ENCODE data around the gene APOL1. TPM values are rescaled to one million over a fixed set of nuclear protein-coding genes. Genes with fewer than 3 reads are reported as not detected.

APOL1 gene
- total and polyA plus RNA-seq, 10 of the 15 experiments (the other 5 are each of a cell fraction or from before 2014, with no cell fraction given): 9.0 to 42.0 (median 17.6) TPM

DNA sequence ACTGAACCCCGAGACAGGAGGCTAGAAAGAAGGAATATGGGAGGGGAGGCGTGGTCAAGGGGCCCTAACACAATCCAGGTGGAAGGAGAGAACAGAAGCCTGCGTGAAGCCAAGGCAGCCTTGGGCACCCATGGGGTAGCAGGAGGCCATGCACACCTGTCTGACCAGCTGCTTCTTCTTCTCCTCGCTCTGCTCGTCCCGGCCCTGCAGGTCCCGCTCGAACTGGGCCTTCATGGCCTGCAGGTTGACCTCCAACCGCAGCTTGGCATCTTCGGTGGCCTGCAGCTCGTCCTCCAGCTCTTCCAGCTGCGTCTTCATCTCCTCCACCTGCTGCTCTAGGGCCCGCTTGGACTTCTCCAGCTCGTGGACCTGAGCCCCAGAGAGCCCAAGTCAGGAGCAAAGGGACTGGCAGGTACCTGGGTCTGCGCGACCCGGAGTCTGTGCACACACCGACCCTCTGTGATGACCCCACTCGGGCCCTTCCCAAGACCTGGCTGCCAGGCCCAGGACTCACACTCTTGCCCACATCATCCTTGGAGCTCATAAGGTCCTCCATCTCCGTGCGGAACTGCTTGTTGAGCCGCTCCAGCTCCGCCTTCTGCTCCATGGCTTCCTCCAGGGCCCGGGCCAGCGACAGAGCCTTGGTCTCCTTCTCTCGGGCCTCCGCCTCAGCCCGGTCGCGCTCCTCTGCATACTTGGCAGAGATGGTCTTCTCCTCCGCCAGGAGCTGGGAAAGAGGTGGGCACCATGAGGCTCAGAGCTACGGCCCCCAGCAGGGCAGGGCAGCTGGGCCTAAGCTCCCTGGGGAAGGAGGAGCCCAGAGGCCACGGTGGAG lies 35.9 kb downstream of the APOL1 start (continued):
- TF ChIP-seq, protein P1, sequence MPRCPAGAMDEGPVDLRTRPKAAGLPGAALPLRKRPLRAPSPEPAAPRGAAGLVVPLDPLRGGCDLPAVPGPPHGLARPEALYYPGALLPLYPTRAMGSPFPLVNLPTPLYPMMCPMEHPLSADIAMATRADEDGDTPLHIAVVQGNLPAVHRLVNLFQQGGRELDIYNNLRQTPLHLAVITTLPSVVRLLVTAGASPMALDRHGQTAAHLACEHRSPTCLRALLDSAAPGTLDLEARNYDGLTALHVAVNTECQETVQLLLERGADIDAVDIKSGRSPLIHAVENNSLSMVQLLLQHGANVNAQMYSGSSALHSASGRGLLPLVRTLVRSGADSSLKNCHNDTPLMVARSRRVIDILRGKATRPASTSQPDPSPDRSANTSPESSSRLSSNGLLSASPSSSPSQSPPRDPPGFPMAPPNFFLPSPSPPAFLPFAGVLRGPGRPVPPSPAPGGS (IDR thresholded peaks at IDR 0.05; ENCODE audit: borderline replicate concordance, insufficient read depth, low read depth, low read length, poor library complexity, severe bottlenecking): no peak
- no peak for TF ChIP-seq MTA3 (IDR thresholded peaks at IDR 0.05; ENCODE audit: borderline replicate concordance, low read length)
- TF ChIP-seq, protein P2, sequence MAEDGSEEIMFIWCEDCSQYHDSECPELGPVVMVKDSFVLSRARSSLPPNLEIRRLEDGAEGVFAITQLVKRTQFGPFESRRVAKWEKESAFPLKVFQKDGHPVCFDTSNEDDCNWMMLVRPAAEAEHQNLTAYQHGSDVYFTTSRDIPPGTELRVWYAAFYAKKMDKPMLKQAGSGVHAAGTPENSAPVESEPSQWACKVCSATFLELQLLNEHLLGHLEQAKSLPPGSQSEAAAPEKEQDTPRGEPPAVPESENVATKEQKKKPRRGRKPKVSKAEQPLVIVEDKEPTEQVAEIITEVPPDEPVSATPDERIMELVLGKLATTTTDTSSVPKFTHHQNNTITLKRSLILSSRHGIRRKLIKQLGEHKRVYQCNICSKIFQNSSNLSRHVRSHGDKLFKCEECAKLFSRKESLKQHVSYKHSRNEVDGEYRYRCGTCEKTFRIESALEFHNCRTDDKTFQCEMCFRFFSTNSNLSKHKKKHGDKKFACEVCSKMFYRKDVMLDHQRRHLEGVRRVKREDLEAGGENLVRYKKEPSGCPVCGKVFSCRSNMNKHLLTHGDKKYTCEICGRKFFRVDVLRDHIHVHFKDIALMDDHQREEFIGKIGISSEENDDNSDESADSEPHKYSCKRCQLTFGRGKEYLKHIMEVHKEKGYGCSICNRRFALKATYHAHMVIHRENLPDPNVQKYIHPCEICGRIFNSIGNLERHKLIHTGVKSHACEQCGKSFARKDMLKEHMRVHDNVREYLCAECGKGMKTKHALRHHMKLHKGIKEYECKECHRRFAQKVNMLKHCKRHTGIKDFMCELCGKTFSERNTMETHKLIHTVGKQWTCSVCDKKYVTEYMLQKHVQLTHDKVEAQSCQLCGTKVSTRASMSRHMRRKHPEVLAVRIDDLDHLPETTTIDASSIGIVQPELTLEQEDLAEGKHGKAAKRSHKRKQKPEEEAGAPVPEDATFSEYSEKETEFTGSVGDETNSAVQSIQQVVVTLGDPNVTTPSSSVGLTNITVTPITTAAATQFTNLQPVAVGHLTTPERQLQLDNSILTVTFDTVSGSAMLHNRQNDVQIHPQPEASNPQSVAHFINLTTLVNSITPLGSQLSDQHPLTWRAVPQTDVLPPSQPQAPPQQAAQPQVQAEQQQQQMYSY (CRISPR knock-in tag; IDR thresholded peaks at IDR 0.05): no peak
- TF ChIP-seq POU2F2 (IDR thresholded peaks at IDR 0.05; ENCODE audit: borderline replicate concordance, low read depth, low read length): no peak
- no peak for TF ChIP-seq LARP7 (IDR thresholded peaks at IDR 0.05)
- no peak for TF ChIP-seq RB1 (IDR thresholded peaks at IDR 0.05; ENCODE audit: borderline replicate concordance)
- no peak for TF ChIP-seq SKIL (IDR thresholded peaks at IDR 0.05; ENCODE audit: low read depth, poor library complexity, severe bottlenecking)
- TF ChIP-seq, protein P3, sequence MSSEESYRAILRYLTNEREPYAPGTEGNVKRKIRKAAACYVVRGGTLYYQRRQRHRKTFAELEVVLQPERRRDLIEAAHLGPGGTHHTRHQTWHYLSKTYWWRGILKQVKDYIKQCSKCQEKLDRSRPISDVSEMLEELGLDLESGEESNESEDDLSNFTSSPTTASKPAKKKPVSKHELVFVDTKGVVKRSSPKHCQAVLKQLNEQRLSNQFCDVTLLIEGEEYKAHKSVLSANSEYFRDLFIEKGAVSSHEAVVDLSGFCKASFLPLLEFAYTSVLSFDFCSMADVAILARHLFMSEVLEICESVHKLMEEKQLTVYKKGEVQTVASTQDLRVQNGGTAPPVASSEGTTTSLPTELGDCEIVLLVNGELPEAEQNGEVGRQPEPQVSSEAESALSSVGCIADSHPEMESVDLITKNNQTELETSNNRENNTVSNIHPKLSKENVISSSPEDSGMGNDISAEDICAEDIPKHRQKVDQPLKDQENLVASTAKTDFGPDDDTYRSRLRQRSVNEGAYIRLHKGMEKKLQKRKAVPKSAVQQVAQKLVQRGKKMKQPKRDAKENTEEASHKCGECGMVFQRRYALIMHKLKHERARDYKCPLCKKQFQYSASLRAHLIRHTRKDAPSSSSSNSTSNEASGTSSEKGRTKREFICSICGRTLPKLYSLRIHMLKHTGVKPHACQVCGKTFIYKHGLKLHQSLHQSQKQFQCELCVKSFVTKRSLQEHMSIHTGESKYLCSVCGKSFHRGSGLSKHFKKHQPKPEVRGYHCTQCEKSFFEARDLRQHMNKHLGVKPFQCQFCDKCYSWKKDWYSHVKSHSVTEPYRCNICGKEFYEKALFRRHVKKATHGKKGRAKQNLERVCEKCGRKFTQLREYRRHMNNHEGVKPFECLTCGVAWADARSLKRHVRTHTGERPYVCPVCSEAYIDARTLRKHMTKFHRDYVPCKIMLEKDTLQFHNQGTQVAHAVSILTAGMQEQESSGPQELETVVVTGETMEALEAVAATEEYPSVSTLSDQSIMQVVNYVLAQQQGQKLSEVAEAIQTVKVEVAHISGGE (CRISPR knock-in tag; IDR thresholded peaks at IDR 0.05): no peak
- TF ChIP-seq ESRRA (IDR thresholded peaks at IDR 0.05; ENCODE audit: low read length): no peak
- no peak for TF ChIP-seq NFYB (IDR thresholded peaks at IDR 0.05; ENCODE audit: insufficient read depth, low read depth, low read length)
